ENCODE results near the gene HSPA4L. TPM values are rescaled to one million over a fixed set of nuclear protein-coding genes. Genes with fewer than 3 reads are reported as not detected.

HSPA4L gene
- total RNA-seq, 1 experiment from 2014 or later: 16.4 TPM

- Mint-ChIP-seq H3K9me3 (ENCODE audit: low read depth, unreplicated experiment) (peaks cover 2% of the 10 kb centered on the region), H3K4me3 (ENCODE audit: low read depth, unreplicated experiment) (no peak overlapping the region), H3K27ac (ENCODE audit: unreplicated experiment) (no peak overlapping the region), H3K4me1 (ENCODE audit: low read depth, unreplicated experiment) (no peaks in the 10 kb centered on the region), H3K27me3 (ENCODE audit: unreplicated experiment) (no peaks in the 10 kb centered on the region), H3K36me3 (ENCODE audit: insufficient read depth, unreplicated experiment) (no peaks in the 10 kb centered on the region)
- no peak for TF ChIP-seq CTCF (IDR thresholded peaks at IDR 0.05; ENCODE audit: unreplicated experiment)
- BruUV-seq (replicated peaks): no TSS peak
- CTCF ChIA-PET: no interaction called here
- intact Hi-C loops (cut with micrococcal nuclease; ENCODE audit: unreplicated experiment): no loop called here
- DNase-seq: no peak
Measured at GRCh38 chr4:127799711-127800110, 17.6 kb downstream of the HSPA4L start.

- no peaks in the 10 kb centered on the region for H3K36me3 Mint-ChIP-seq (ENCODE audit: insufficient read depth, unreplicated experiment)
- H3K27ac Mint-ChIP-seq (ENCODE audit: unreplicated experiment): no peak overlapping the region
- CTCF ChIA-PET: no interaction called here
- H3K4me3 Mint-ChIP-seq (ENCODE audit: low read depth, unreplicated experiment): no peak overlapping the region
- DNase-seq: no peak
- BruUV-seq (replicated peaks): no TSS peak
- no peaks in the 10 kb centered on the region for H3K27me3 Mint-ChIP-seq (ENCODE audit: unreplicated experiment)
- no peak for TF ChIP-seq CTCF (IDR thresholded peaks at IDR 0.05; ENCODE audit: unreplicated experiment)
- intact Hi-C loops (cut with micrococcal nuclease; ENCODE audit: unreplicated experiment): no loop called here
- H3K9me3 Mint-ChIP-seq (ENCODE audit: low read depth, unreplicated experiment): no peaks in the 10 kb centered on the region
- H3K4me1 Mint-ChIP-seq (ENCODE audit: low read depth, unreplicated experiment): no peaks in the 10 kb centered on the region
Measured at GRCh38 chr4:127809173-127809800, 27.2 kb downstream of the HSPA4L start.

- Mint-ChIP-seq H3K27ac (ENCODE audit: unreplicated experiment) (no peak overlapping the region), H3K4me1 (ENCODE audit: low read depth, unreplicated experiment) (no peaks in the 10 kb centered on the region), H3K9me3 (ENCODE audit: low read depth, unreplicated experiment) (no peaks in the 10 kb centered on the region), H3K36me3 (ENCODE audit: insufficient read depth, unreplicated experiment) (no peaks in the 10 kb centered on the region), H3K4me3 (ENCODE audit: low read depth, unreplicated experiment) (no peak overlapping the region), H3K27me3 (ENCODE audit: unreplicated experiment) (no peaks in the 10 kb centered on the region)
- DNase-seq: no peak
- intact Hi-C loops (cut with micrococcal nuclease; ENCODE audit: unreplicated experiment): no loop called here
- CTCF ChIA-PET: no interaction called here
- TF ChIP-seq CTCF (IDR thresholded peaks at IDR 0.05; ENCODE audit: unreplicated experiment): no peak
- BruUV-seq (replicated peaks): no TSS peak
Measured at GRCh38 chr4:127810551-127810950, 28.4 kb downstream of the HSPA4L start.

- Mint-ChIP-seq H3K4me3 (ENCODE audit: low read depth, unreplicated experiment) (no peak overlapping the region), H3K27me3 (ENCODE audit: unreplicated experiment) (no peaks in the 10 kb centered on the region), H3K36me3 (ENCODE audit: insufficient read depth, unreplicated experiment) (no peaks in the 10 kb centered on the region), H3K27ac (ENCODE audit: unreplicated experiment) (no peak overlapping the region), H3K9me3 (ENCODE audit: low read depth, unreplicated experiment) (no peaks in the 10 kb centered on the region), H3K4me1 (ENCODE audit: low read depth, unreplicated experiment) (no peaks in the 10 kb centered on the region)
- DNase-seq: no peak
- intact Hi-C loops (cut with micrococcal nuclease; ENCODE audit: unreplicated experiment): no loop called here
- no peak for TF ChIP-seq CTCF (IDR thresholded peaks at IDR 0.05; ENCODE audit: unreplicated experiment)
- CTCF ChIA-PET: no interaction called here
- BruUV-seq (replicated peaks): no TSS peak
Measured at GRCh38 chr4:127822430-127822829, 40.3 kb downstream of the HSPA4L start.
